Stimulated activated naive CD4-positive, alpha-beta T cell (primary cell): Measurements from ENCODE around the gene LYST.

ENCODE experiments used
- DNase-seq, 6 experiments: peaks; one replicate each; lab custom pipeline; 2025; lab: John Stamatoyannopoulos, UW

The LYST gene

GRCh38 chr1:235714205-235714897 is 152.4 kb downstream of the LYST start:
- DNase-seq, result no peak

GRCh38 chr1:235712812-235713211 is 153.9 kb downstream of the LYST start:
- DNase-seq, result no peak

DNA sequence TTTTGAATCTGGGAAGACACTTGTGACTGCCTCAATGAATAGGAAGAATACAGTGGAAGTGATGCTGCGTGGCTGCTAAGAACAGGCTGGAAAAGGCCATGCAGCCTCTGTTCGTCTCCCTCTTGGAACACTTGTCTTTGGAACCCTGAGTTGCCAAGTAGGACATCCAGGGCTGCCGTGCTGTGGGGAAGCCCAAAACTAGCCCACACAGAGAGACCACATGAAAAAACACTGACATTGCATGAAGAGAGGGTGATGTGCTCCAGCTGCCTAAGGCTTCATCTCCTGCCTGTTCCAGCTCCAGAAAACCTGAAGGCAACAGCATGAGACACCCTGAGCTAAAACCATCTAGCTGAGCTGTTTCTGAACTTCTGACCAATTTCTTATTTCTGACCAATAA is 156.0 kb downstream of the LYST start:
- DNase-seq, result no peak

- no peak for DNase-seq
These were observed 157.7 kb downstream of the LYST start for GRCh38 chr1:235709018-235709417.

GRCh38 chr1:235708390-235708962 is 158.2 kb downstream of the LYST start:
- DNase-seq, result no peak

GRCh38 chr1:235703506-235703905 is 163.2 kb downstream of the LYST start:
- DNase-seq, result no peak

DNA sequence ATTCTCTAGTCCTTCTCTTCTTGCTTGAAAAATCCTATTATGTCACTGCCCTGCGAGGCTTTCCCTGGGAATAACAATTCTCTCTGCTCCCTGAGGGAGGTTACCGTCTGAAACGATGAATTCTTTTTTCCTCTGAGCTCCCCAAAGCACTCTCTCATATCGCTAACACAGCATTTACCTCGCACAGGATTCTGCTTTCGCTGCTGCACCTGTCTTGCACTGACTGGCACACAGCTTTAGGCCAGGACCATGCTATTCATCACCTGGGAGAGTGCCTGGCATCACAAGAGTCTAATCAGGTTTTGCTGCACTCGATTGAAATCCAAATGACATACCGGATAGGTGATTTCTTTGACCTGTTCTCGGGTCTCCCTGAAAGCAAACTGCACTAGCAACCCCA is 164.3 kb downstream of the LYST start:
- DNase-seq, result no peak

- DNase-seq, result no peak
These were observed 169.2 kb downstream of the LYST start for GRCh38 chr1:235697508-235697907.

GRCh38 chr1:235689356-235689755 is 177.3 kb downstream of the LYST start:
- DNase-seq, result no peak

- DNase-seq, result no peak
These were observed 178.6 kb downstream of the LYST start for GRCh38 chr1:235688096-235688495.

DNA sequence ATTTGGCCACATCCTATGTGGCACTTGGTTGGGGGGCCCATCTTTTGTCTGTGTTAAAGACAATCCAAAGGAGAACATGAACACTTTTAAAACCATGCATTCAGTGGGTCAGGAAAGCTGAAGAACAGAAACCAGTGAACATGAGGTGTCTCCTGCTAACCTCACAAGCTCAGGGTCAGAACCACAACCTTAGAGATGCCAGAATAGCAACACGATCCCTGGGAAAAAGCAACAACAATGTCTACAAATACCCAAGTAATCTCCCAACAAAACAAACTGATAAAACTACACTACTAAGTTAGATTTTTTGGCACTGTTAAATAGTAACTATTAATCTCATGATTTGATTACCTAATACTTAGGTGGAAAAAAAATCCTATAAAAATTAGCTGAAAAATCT is 183.1 kb downstream of the LYST start:
- no peak for DNase-seq

- DNase-seq, result no peak
These were observed 184.5 kb downstream of the LYST start for GRCh38 chr1:235682216-235682615.

- DNase-seq, result no peak
These were observed 187.1 kb downstream of the LYST start for GRCh38 chr1:235679644-235680043.

DNA sequence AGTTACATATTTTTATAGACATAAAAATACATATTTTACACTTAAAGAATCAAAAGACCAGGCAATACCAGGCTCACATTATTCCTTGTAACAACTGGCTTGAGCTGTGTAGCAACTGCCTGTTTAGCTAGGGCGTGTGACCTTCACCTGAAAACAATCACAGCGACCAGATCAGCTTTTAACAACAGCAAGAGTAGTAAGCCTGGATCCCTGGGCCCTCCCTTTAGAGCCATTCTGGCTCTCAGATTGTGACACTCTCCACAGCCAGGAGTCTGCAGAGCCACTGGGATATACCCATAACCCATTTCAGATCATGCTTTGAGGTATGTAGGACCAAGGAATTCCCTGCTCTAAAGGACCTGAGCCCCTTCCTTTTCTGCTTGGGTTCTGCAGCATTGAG is 187.7 kb downstream of the LYST start:
- no peak for DNase-seq

- no peak for DNase-seq
These were observed 191.4 kb downstream of the LYST start for GRCh38 chr1:235675152-235675890.

GRCh38 chr1:235673981-235674380 is 192.7 kb downstream of the LYST start:
- no peak for DNase-seq

- no peak for DNase-seq
These were observed 194.7 kb downstream of the LYST start for GRCh38 chr1:235671992-235672391.

DNA sequence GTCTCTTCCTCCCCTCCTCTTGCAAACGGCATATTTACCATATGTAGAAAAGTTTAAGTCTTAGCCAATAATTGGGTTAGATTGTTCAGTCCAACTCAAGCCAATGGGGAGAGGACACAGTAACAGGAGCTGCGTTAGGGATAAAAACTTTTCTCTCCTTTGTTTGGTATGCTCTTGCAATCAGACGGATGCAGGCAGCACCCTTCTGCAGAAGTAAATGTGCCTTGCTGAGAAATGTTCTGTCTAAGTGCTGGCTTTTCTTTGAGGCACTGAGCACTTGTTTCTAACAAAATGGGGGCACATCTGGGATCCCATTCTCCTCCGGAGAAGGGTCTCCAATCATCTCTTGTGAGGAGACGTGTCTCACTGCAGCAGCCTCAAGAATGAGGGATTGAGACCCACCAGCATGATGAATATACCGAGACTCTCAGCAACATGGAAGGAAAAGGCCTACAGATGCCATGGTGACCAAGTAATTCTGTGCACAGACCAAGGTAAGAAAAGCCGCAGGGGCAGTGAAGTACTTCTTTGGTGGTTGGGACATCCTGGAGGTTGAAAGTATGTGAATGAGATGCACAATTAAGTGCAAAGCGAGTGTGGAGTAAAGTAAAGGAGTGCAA is 196.4 kb downstream of the LYST start:
- DNase-seq, result no peak

GRCh38 chr1:235669277-235669676 is 197.4 kb downstream of the LYST start:
- no peak for DNase-seq

- DNase-seq, result no peak
These were observed 203.1 kb downstream of the LYST start for GRCh38 chr1:235663628-235664027.

GRCh38 chr1:235661568-235661967 is 205.1 kb downstream of the LYST start:
- no peak for DNase-seq

DNA sequence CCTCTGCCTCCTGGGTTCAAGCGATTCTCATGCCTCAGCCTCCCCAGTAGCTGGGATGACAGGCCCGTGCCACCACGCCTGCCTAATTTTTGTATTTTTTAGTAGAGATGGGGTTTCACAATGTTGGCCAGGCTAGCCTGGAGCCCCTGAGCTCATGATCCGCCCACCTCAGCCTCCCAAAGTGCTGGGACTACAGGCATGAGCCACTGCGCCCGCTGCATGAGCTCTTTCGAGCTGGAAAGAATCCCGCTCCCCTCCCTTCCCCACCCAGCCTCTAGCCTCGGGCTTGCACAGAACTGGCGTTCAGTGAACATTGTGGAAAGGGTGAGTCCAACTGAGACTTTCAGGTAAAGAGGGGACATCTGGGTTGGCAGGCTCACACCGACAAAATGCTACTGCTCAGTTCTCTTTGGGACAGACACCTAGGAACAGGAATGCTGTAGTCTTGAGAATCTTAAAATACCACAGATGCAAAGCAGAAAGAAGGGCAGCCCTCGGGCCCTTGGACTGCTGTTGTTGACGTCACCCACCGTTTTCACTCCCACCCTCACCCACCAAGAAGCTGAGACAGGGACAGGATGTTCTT is 207.4 kb downstream of the LYST start:
- no peak for DNase-seq
